HG02571 (cell line): ENCODE measurements around the gene NAALADL2.

Source experiments
- ATAC-seq: cut with Tn5 transposase; IDR thresholded peaks from one replicate; pipeline ENCODE4 v1.9.1; 2021; ENCODE audit warnings: mild to moderate bottlenecking, moderate library complexity; ENCODE audit not compliant: unreplicated experiment

NAALADL2 gene

GRCh38 chr3:174884776-174885568, 25.8 kb downstream of the NAALADL2 start:
- no peak for ATAC-seq

GRCh38 chr3:174891524-174892203, 32.5 kb downstream of the NAALADL2 start:
- ATAC-seq, result no peak

- ATAC-seq, result no peak
These were observed 47.9 kb downstream of the NAALADL2 start for GRCh38 chr3:174907027-174907426.

- no peak for ATAC-seq
These were observed 48.7 kb downstream of the NAALADL2 start for GRCh38 chr3:174907628-174908407.

GRCh38 chr3:174931473-174932353, 72.6 kb downstream of the NAALADL2 start:
- ATAC-seq, result no peak

GRCh38 chr3:174936590-174936989, 77.5 kb downstream of the NAALADL2 start:
- ATAC-seq, result no peak

GRCh38 chr3:174937478-174937877, 78.3 kb downstream of the NAALADL2 start:
- ATAC-seq, result no peak

GRCh38 chr3:174938102-174938501, 79.0 kb downstream of the NAALADL2 start:
- ATAC-seq, result no peak

- ATAC-seq, result no peak
These were observed 81.0 kb downstream of the NAALADL2 start for GRCh38 chr3:174940151-174940550.

GRCh38 chr3:174945276-174945675, 86.1 kb downstream of the NAALADL2 start:
- ATAC-seq, result no peak

GRCh38 chr3:174945951-174946350, 86.8 kb downstream of the NAALADL2 start:
- no peak for ATAC-seq

- ATAC-seq, result no peak
These were observed 90.4 kb downstream of the NAALADL2 start for GRCh38 chr3:174949523-174949922.

GRCh38 chr3:174951034-174951433, 91.9 kb downstream of the NAALADL2 start:
- ATAC-seq, result no peak

GRCh38 chr3:174951498-174952005, 92.4 kb downstream of the NAALADL2 start:
- ATAC-seq, result no peak

GRCh38 chr3:174953068-174953467, 93.9 kb downstream of the NAALADL2 start:
- no peak for ATAC-seq

- ATAC-seq, result no peak
These were observed 96.4 kb downstream of the NAALADL2 start for GRCh38 chr3:174955513-174956016.

GRCh38 chr3:174957081-174957480, 97.9 kb downstream of the NAALADL2 start:
- ATAC-seq, result no peak

GRCh38 chr3:174957551-174958001, 98.4 kb downstream of the NAALADL2 start:
- ATAC-seq, result no peak

GRCh38 chr3:174958671-174959328, 99.7 kb downstream of the NAALADL2 start:
- ATAC-seq, result no peak
